DMS53 treated with DMSO at 0.1 percent for 48 hours (cell line): Measurements from ENCODE around the gene FCN2.

Experiments used
- DNase-seq: peaks from one replicate; lab custom pipeline; 2025; ENCODE audit not compliant: unreplicated experiment; lab: John Stamatoyannopoulos, UW

The FCN2 gene

GRCh38 chr9:134880484-134881312, at the start of gene FCN2:
TSS of gene FCN2 (plus strand) at chr9:134880810. CDS start at chr9:134880822, 12 bp downstream.
- no peak for DNase-seq

GRCh38 chr9:134830926-134831720, 49.5 kb upstream of the FCN2 start:
- DNase-seq: no peak

GRCh38 chr9:134832471-134832870, 48.1 kb upstream of the FCN2 start:
- no peak for DNase-seq

GRCh38 chr9:134833294-134833880, 47.2 kb upstream of the FCN2 start:
- DNase-seq: no peak

GRCh38 chr9:134834217-134834956, 46.2 kb upstream of the FCN2 start:
- no peak for DNase-seq

GRCh38 chr9:134834957-134835419, 45.6 kb upstream of the FCN2 start:
- no peak for DNase-seq

GRCh38 chr9:134835448-134835847, 45.2 kb upstream of the FCN2 start:
- no peak for DNase-seq

- no peak for DNase-seq
These were observed 44.6 kb upstream of the FCN2 start for GRCh38 chr9:134835987-134836386.

GRCh38 chr9:134836406-134836970, 44.1 kb upstream of the FCN2 start:
- no peak for DNase-seq

- DNase-seq: no peak
These were observed 43.1 kb upstream of the FCN2 start for GRCh38 chr9:134837529-134837928.

- DNase-seq: no peak
These were observed 41.8 kb upstream of the FCN2 start for GRCh38 chr9:134838651-134839454.

- DNase-seq: no peak
These were observed 41.0 kb upstream of the FCN2 start for GRCh38 chr9:134839455-134840125.

GRCh38 chr9:134840511-134840910, 40.1 kb upstream of the FCN2 start:
- no peak for DNase-seq

- no peak for DNase-seq
These were observed 39.3 kb upstream of the FCN2 start for GRCh38 chr9:134841180-134841904.

- no peak for DNase-seq
These were observed 38.3 kb upstream of the FCN2 start for GRCh38 chr9:134842321-134842720.

- DNase-seq: no peak
These were observed 36.9 kb upstream of the FCN2 start for GRCh38 chr9:134843740-134844139.

GRCh38 chr9:134844821-134845220, 35.8 kb upstream of the FCN2 start:
- DNase-seq: no peak

GRCh38 chr9:134846187-134846586, 34.4 kb upstream of the FCN2 start:
- no peak for DNase-seq

GRCh38 chr9:134846699-134847098, 33.9 kb upstream of the FCN2 start:
- no peak for DNase-seq
